Esophagus muscularis mucosa (tissue), 4 donors: ENCODE measurements around the gene TMEM198.

Experiments
- CTCF ChIP-seq, 3 experiments: fragments of 200-600 bp in 2 of 3; fragments of 450-650 bp in 1 of 3; sonication (generic) in 2 of 3; IDR thresholded peaks; one replicate each; pipeline ENCODE4 v1.5.1; 2017 to 2019; ENCODE audit warnings: antibody characterized with exemption in 3 of 3, mild to moderate bottlenecking in 2 of 3, moderate library complexity in 1 of 3
- EP300 ChIP-seq: sonication (generic); formaldehyde crosslinking; IDR thresholded peaks from one replicate; pipeline ENCODE4 v1.6.1; 2017; ENCODE audit warnings: antibody characterized with exemption
- POLR2A ChIP-seq: fragments of 450-650 bp; IDR thresholded peaks from one replicate; pipeline ENCODE4 v1.6.1; 2017; ENCODE audit warnings: antibody characterized with exemption, moderate library complexity, mild to moderate bottlenecking, low read depth
- POLR2AphosphoS5 ChIP-seq, 2 donors: sonication (generic); formaldehyde crosslinking; IDR thresholded peaks; one replicate each; pipeline ENCODE4 v1.6.1; 2017; ENCODE audit warnings: antibody characterized with exemption in 2 of 2

- no peak for TF ChIP-seq CTCF (IDR thresholded peaks at IDR 0.05)
- no peak for TF ChIP-seq POLR2AphosphoS5 (IDR thresholded peaks at IDR 0.05)
- no peak for TF ChIP-seq POLR2A
- TF ChIP-seq EP300 = no peak
These were observed 36.0 kb upstream of the TMEM198 start for GRCh38 chr2:219507581-219508443.
